DMS114 treated with DMSO at 0.1 percent for 48 hours (cell line): ENCODE measurements around the gene ASCL2.
"Not testable (repeated sequence)": the region's sequence is repeated elsewhere in the genome, so short reads cannot be mapped to it uniquely, and the experiment has no call there.

Experiments used
- DNase-seq: peaks from one replicate; lab custom pipeline; 2025; ENCODE audit not compliant: unreplicated experiment; lab: John Stamatoyannopoulos, UW

Gene ASCL2

DNA sequence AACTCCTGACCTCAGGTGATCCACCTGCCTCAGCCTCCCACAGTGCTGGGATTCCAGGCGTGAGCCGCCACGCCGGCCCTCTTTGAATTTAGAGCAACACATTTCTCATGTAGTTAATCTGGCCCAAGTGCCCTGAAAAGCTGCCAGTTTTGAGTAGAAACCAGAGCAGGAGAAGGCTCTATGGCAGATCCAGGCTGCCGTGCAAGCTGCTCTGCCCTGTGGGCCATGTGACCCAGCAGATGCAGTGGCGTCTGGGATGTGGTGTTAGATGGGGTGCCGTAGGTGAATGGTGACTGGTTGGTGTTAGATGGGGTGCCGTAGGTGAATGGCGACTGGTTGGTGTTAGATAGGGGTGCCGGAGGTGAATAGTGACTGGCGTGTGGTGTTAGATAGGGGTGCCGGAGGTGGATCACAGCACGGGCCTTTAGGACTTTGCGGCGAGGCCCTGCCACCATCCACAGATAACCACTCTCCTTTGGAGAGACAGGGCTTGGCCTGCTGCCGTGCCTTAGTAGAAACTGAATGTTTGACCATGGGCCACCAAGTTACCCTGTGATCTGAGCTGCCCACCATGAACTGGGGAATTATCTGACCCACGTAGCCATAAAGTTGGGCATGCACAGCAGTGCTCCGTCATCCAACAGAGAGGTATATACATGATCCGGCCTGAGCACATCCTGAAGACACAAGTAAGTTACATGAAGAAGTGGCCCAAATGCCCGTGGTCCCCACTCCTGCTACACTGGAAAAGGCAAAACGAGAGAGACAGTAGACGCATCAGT, 32.7 kb downstream of the ASCL2 start:
- DNase-seq = no peak

DNA sequence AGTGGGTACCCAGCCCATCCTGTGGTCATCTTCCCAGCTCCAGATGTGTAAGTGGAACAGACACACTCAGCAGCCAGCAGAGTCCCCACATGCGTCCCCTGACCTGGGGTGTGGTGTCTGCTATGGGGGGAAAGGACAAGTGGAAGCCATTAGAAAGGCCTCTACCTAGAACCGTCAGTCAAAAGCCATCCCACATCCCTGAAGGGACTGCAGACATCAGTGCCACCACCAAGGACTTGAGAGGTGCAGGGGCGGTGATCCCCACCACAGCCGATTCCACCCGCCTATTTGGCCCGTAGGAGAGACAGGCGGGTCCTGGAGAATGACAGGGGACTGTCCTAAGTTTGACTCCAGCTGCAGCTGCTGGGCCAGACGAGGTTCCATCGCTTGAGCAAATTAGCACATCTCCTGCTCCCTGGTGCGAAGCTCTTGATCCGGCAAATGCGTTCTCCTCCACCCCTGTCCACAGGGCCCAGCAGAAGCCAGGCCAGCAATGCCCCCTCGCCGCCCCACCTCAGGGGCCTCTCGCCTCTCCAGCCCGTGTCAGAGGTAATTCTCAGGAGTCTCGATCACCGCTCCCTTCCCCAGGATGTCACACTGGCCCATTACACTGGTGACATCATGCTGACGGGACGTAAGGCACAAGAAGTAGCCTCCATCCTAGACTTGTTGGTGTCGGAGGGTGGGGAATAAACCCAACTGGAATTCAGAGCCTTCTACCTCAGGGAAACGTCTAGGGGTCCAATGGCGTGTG, 33.8 kb downstream of the ASCL2 start:
- DNase-seq = not testable (repeated sequence)

DNA sequence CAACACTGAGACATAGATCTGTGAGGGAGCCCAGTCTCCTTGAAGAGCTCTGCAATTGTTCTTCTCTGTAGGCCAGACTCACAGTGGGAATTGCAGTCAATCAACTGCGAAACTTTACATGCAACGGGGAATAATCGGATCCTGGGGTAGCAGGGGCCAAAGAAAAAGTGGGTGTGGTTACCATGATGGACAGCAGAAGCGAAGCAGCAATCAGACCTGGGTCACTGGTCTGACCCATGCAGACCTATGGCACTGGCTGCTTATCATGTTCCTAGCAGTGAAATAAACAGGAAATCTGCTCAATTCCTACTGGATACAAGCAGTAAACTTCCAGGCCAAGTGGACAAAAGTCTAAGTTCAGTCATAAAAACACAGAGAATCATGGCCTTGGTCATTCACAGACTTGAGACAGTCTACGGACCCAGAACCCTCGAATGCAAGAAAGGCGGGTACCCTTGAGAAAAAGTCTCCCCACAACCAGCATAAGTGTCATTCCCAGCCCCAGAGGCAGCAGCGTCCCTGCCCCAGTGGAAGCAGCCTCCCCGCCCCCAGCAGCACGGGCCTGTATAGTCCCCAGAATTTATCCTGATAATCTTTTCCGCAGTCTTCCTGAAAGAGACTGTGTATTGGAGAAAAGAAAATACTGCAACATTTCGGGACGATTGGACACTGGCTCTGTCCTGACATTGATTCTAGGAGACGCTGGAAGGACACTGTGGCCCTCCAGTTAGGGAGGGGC, 34.6 kb downstream of the ASCL2 start:
- DNase-seq = no peak

DNA sequence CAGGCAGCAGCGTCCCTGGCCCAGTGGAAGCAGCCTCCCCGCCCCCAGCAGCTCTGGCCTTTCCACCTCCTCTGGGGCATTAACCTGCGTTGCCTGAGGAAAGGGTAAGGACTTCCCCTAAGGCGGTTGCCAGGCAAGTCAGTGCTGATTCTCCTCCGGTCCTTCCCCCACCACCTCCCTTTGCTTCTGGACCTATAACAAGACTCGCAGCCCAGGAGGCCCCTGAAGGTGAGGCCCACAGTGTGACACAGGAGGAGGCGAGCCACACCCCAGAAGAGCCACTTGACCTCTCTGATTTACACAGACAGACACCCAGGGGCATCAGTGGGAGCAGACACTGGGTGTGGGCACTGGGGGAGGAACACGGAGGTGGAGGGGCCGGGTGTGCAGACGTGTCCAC, 35.4 kb downstream of the ASCL2 start:
- no peak for DNase-seq

DNA sequence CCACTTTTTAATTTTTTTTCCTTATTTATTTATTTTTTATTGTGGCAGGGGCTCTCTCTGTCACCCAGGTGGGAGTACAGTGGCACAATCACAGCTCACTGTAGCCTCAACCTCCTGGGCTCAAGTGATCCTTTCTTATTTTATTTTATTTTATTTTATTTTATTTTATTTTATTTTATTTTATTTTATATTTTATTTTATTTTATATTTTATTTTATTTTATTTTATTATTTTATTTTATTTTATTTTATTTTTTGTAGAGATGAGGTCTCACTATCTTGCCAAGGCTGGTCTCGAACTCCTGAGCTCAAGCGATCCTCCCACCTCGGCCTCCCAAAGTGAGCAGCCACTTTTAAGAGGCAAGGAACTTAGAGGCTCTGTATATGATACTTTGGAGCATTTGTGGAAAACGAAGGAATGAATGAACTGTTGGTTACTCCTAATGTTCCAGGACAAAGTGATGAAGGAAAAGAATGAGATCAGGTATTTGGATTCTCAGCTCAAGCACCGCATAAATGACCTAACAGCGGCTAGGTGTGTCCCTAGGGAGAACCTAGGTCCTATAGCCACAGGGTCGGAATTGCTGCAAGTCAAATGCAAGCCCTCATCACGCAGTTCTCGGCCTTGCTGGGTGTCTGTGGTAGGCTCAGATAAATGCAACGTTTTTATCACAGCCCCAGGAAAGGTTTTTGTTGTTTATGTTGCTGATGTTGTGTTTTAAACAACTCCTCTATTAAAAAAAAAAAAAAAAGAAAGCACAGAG, 36.5 kb downstream of the ASCL2 start:
- no peak for DNase-seq

DNA sequence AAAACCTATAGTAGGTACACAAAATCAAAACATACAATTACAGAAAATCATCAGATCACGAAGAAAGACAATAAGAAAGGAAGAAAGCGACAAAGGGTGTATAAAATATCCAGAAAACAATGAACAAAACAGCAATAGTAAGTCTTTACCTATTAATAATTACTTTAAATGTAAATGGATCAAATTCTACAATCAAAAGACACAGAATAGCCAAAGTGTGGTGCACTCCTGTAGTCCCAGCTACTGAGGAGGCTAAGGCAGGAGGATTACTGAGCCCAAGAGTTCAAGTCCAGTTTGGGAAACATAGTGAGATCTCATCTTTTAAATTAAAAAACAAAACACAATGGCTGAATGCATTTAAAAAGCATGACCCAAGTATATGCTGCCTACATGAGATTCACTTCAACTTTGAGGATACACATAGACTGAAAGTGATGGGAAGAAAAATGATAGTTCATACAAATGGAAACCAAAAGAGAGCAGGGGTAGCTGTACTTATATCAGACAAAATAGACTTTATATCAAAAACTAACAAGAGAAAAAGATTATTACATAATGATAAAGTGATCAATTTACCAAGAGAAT, 40.6 kb downstream of the ASCL2 start:
- DNase-seq = no peak

DNA sequence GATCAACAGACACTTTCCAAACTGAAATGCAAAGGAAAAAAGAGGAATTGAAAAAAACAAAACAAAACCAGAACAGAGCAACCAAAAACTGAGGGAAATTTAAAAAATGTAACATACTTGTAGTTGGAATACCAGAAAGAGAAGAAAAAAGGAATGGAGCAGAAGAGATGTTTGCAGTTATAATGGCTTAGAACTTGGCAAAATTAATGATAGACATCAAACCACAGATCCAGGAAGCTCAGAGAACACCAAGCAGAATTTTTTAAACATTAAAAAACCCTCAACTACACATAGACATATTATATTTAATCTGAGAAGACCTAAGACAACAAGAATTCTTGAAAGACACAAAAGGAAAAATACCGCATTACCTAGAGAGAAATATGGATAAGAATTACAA, 46.1 kb downstream of the ASCL2 start:
- no peak for DNase-seq

DNA sequence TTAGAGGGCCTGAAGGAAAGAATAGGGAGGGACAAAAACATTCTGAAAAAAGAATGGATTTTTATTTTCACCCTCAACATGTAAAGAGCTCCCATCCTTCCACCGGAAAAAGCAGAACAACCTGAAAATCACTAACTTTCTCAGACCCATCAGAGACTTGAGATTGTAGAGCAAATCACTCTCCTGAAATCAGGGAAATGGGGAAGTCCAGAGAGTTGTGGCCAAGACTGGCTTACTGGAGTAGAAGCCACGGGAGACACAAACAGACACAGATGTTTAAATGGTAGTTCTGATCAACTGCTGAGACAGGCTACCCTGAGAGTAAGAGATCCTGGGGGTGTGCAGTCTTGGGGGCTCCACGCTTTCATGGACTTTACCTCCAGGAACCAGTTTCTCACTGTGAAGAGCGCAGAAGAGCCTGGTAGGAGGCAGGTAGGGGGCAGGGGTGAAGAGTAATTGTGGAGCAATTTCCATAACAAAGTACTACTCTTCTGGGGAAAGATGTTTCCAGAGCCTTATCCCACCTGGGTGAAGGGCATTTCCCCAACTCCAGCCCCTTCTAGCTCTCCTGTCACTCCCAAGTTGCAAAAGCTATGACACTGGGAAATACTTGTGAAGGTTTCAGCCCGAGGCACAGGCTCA, 47.1 kb downstream of the ASCL2 start:
- no peak for DNase-seq

DNA sequence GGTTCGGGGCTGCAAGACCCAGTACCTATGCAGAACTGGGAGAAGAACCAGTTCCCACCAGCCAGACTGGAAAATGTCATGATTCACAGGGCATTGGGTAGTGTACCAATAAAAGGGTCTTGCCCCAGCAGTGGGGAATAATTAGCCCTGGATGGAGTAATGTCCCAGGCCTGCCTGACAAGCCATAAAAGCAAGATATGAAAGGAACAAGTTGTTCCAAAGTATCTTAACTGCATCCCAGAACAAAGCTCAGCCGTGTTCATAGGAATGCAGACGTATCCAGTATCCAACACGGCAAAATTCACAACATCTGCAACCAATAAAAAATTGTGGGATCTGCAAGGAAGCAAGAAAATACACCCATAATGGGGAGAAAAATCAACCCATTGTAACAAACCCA, 47.9 kb downstream of the ASCL2 start:
- no peak for DNase-seq

DNA sequence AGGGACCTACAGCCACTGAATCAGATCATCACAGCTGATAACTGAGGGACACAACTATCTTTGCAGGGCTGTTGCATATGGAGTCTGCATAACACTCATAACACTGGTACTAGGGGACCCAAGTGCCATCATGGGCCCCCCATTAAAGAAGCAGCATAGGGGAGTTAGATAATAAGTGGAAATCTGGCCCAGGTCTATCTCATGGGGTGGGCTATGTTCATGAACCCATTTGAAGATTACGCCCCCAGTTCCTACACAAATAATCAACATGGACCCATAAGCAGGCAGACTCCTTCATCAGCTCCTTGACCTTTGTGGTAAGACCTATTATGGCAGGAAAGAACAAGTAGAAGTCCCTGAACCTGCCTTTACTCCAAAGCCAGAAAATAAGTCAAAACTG, 48.8 kb downstream of the ASCL2 start:
- DNase-seq = no peak

DNA sequence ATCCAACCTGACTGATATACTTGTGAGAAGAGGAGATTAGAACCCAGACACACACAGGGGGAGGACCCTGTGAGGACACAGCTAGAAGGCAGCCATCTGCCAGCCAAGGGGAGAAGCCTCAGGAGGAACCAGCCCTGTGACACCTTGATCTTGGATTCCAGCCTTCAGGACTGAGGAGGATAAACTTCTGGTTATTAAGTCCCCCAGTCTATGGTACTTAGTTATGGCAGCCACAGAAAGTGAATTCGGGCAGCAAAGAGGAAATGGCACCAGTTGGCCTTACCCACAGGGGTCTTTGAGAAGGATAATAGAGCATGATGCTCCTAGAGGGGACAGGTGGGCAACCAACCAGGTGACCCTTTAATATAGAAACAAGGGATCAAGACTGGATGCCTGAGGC, 49.4 kb downstream of the ASCL2 start:
- no peak for DNase-seq

DNA sequence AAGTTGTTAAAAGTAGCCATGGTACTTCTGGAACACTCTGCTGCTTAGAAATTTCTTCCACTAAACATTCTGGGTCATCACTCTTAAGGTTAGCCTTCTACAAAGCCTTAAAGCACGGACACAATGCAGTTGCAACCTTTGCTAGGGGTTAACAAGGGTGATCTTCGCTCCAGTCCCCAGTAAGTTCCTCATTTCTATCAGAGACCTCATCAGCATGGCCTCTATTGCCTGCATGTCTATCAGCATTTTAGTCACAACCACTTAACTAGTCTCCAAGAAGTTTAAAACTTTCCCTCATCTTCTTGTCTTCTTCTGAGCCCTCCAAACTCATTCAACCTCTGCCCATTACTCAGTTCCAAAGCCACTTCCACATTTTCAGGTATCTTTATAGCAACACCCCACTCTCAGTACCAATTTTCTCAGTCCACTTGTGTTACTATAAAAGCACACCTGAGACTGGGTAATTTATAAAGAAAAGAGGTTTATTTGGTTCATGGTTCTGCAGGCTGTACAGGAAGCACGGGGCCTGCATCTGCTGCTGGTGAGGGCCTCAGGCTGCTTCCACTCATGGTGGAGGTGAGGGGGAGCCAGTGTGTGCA, 50.1 kb downstream of the ASCL2 start:
- DNase-seq = no peak

DNA sequence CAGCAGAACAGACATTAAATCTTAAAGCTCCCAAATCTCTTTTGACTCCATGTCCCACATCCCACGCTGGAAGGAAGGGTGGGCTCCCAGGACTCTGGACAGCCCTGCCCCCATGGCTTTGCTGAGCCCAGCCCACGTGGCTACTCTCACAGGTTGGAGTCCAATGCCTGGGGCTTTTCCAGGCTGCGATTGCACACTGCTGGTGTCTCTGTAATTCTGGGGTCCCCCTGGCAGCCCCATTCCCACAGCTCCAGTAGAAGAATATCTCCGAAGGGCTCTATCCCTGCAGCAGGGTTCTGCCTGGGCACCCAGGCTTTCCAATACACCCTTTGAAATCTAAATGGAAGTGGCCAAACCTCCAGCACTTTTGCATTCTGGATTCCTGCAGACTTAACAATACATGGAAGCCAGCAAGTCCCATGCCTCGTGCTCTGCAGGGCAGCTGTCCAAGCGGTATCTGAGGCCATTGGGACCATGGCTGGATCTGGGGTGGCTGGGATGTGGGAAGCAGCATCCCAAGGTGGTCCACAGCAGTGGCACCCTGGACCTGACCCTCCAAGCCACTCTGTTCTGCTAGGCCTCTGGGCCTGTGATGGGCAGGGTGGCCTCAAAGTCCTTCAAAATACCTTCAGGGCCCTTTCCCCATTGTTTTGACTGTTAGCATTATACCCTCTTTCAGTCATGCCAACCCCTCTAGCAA, 50.9 kb downstream of the ASCL2 start:
- no peak for DNase-seq
